ENCODE results near the gene AFF3. TPM values are rescaled to one million over a fixed set of nuclear protein-coding genes. Genes with fewer than 3 reads are reported as not detected.

Gene AFF3
- total RNA-seq, 1 experiment from 2014 or later: 4.2 TPM

DNA sequence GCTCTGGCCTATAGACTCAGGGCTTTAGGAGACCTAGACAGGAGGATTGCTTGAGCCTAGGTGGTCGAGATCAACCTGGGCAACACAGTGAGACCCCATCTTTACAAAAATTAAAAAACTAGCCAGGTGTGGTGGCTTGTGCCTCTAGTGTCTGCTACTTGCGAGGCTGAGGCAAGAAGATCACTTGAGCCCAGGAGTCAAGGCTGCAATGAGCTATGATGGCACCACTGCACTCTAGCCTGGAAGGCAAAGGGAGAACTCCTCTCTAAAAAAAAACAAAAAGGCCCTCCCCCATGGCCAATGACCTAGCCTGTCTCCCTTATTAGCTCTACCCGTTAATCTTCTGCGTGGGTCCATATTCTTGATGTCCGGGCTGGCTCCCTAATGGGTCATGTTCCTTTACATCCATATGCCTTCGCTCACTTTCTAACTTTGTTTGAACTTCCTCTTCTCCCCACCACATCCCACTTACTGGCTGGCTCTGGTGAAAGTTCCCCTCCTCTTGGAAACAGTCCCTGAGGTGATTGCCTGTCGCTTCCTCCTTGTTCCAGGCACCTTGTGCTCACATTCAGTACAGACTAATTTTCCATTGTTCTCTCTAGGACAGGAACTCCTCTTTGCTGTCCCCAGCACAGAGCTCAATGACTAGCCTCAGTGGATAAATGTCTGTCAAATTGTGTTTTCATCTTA, 103.0 kb downstream of the AFF3 start:
- in situ Hi-C loops (cut with HindIII; ENCODE audit: low pct_unique_long_range_greater_than_20kb, low sequenced_read_pairs): no loop called here
- no peak for DNase-seq (ENCODE audit: low read depth, low spot score)

DNA sequence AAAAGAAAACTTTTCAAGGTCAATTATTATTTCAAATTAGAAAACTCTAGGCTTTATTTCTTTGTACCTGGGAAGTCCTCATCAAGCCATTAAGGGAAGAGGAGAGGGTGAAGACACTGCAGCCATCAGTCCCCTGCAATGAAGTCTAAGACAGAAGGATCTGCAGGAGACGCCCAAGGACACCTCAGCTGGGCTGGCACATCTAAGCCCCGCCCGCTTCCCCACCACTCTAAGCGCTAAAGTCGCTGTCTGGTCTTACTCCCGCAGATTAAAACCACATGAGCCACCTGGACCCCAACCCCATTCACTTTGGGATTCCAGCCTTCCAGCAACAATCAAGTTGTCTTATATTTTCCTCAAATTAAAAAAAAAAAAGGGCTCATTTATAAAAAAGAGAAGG, 104.4 kb downstream of the AFF3 start:
- in situ Hi-C loops (cut with HindIII; ENCODE audit: low pct_unique_long_range_greater_than_20kb, low sequenced_read_pairs): no loop called here

DNA sequence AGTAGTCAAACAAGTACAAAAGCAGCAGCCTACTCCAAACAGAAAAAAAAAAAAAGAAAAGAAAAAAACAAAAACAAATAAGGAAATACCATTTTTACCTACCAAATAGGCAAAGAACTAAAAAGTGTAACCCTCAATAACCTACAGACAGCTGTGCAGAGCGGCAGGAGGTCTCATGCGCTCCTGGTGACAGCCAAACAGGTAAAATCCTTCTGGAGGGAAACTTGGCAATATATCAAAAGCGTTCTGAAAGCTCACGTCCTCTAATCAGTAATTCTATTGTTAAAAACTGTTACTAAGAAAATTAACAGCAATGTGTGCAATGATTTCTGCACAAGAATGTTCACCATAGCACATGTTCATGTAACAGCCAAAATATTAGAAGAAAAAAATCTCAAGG, 105.6 kb downstream of the AFF3 start:
- DNase-seq (ENCODE audit: low read depth, low spot score): no peak
- in situ Hi-C loops (cut with HindIII; ENCODE audit: low pct_unique_long_range_greater_than_20kb, low sequenced_read_pairs): no loop called here

More for the DNA sequence above, 104.4 kb downstream of the AFF3 start:
- no peak for DNase-seq (ENCODE audit: low read depth, low spot score)

DNA sequence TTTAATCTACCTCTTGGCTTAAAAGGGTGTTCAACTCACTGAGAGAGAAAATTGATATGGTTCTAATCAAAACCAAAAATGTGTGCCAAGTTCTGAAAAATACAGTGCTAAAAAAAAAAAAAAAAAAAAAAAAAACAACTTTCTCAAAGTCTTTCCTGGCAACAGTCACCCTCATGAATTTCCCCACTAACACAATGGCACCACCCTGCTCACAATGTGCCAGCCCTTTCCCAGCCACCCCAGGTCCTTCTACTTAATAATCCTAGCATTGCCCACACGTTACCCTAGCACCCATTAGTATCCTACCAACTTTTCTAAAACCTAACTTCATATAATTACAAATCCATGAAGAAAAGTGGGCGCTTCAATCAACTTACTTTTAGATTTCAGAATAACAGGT, 106.4 kb downstream of the AFF3 start:
- in situ Hi-C loops (cut with HindIII; ENCODE audit: low pct_unique_long_range_greater_than_20kb, low sequenced_read_pairs): no loop called here
- no peak for DNase-seq (ENCODE audit: low read depth, low spot score)

DNA sequence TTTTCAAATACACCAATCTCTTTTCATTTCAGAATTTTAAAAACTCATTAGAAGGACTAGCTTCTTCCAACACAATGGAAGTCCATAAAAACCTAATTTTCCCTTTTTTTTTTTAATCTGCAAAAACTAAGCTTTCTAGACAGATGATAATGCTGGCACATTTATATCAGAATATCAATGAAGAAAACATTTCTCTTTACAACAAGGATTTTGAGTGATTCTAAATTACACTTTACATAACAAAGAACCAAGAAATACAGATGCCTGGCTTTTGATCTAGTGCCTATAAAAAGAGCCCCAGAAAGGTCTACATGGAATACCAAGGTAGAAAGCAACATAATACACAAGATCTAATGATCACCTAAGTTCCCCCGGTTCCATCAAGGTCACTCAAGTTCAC, 108.0 kb downstream of the AFF3 start:
- DNase-seq (ENCODE audit: low read depth, low spot score): no peak
- in situ Hi-C loops (cut with HindIII; ENCODE audit: low pct_unique_long_range_greater_than_20kb, low sequenced_read_pairs): no loop called here

DNA sequence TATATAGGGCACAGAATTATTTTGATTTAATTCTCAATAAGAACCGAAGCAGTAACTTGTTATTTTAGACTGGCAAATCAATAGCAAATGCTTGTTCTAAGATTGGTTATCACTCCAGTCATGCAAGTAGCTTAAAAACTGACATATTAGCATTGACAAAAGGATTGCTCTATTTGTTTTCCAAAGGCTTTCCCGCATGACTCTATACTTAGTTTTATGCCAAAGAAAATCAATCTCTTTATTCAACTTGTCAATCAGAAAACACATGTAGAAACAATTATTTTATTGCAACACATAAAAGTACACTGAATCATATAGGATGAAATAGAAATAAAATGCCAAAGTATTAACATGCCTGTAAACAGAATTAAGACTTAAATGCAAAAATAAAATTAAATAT, 108.4 kb downstream of the AFF3 start:
- DNase-seq (ENCODE audit: low read depth, low spot score): no peak
- in situ Hi-C loops (cut with HindIII; ENCODE audit: low pct_unique_long_range_greater_than_20kb, low sequenced_read_pairs): no loop called here

DNA sequence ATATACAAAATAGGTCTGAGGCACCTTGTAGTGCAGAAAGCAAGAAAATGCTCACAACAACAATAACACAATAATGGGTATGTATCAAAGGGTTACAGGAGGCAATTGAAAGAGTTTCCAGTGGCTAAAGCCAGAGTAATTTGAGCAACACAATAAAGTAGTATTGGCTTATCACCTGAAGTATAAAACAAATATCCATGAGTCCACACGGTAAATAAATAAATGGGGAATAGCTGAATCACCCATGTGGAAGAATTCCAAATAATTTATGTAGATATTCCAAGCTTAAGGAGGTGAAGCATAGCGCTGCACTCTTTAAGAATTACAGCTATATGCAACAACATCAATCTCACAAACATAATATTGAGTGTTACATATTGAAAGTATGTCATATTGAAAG, 110.8 kb downstream of the AFF3 start:
- DNase-seq (ENCODE audit: low read depth, low spot score): no peak
- in situ Hi-C loops (cut with HindIII; ENCODE audit: low pct_unique_long_range_greater_than_20kb, low sequenced_read_pairs): no loop called here

DNA sequence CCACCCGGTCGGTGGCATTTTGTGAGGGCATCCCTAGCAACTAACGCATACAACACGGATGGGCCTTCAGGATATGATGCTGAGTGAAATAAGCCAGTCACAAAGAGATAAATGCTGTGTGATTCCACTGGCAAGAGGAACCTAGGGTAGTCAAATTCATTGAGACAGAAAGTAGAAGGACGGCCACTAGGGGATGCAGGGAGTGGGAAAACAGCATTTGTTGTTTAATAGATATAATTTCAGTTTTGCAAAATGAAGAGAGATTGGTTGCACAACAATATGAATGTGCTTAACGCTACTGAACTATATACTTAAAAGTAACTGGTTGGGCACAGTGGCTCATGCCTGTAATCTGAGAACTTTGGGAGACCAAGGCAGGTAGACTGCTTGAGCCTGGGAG, 112.9 kb downstream of the AFF3 start:
- in situ Hi-C loops (cut with HindIII; ENCODE audit: low pct_unique_long_range_greater_than_20kb, low sequenced_read_pairs): no loop called here
- peak; percentile 43 for DNase-seq (ENCODE audit: low read depth, low spot score)

DNA sequence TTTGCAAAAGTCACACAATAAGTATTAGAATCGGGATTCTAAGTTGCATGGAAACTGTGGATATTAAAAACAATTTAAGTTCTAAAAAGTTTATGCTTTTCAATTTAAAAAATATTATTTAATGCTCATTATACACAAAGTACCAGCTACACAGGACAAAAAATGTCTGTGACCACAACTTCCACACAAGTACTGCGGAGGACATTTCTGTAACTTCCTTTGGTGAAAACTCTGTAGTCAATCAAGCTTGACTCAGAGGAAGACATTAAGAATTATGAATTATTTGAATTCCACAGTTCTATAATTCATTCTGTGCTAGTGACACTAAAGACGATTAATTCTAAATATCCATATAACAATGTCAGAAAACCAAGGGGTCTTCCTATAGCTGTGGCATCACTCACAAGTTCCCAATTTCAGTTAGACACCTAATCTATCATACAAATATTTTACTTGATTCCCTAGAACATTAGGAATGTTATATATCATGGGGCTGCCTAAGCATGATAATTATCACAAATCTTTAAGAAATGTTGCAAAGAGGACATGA, 120.5 kb downstream of the AFF3 start:
- DNase-seq (ENCODE audit: low read depth, low spot score): no peak
- in situ Hi-C loops (cut with HindIII; ENCODE audit: low pct_unique_long_range_greater_than_20kb, low sequenced_read_pairs): no loop called here

DNA sequence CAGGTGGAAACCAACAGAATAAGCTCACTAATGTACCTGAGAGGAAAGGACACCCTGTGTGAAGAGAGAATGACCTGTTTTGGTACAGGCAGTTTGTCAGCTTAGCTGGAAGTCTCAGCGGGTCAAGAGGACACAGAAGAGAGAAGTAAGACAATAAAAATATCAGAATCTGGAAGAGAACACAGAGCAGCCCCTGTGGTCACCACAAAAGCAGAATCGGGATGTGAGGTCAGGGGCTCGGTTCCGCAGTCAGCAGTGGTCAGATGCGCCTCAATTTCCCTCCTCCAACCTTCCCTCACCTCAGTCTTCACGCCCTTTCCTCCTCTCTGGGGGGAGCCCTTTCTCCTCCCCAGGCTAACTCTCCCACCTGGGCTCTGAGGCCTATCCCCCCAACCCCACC, 122.9 kb downstream of the AFF3 start:
- in situ Hi-C loops (cut with HindIII; ENCODE audit: low pct_unique_long_range_greater_than_20kb, low sequenced_read_pairs): no loop called here
- no peak for DNase-seq (ENCODE audit: low read depth, low spot score)

DNA sequence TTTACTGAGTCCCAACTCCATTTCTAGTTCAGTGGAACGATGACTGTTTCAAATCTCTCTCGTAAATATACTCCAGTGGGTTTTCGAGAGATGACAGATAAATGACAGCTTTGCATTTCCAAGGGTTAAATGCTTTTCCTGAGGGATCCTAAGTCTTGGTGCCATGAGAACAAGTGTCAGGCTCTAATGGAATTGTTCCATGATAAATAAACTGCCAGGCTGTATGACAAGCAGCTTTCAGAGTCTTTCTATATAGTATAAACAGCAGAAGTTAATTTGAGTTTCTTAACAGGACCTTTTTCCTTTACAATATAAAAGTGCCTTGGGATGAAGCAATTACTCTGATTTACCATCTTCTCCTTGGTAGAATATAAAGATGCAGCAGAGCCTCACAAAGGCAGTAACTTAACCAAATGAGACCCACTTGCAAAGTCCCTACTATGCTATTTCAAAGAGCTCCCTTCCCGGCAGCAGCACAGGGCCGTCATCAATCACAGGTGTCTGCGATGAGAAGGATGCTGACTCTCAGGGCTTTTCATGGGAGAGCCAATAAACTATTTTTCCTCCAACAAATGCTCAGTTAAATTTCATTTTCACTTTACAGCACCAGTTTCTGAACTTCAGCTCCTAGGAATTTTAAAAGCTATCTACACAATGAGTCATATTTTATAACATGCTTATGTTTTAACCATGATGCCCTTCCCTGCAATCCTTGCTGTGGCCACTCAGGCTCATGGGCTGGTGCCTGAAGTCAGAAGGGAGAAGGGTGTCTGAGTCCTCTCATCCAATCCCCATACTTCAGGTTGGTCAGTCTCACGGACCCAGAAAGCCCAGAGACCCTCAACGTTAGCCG, 123.8 kb downstream of the AFF3 start:
- no peak for DNase-seq (ENCODE audit: low read depth, low spot score)
- in situ Hi-C loops (cut with HindIII; ENCODE audit: low pct_unique_long_range_greater_than_20kb, low sequenced_read_pairs): no loop called here

DNA sequence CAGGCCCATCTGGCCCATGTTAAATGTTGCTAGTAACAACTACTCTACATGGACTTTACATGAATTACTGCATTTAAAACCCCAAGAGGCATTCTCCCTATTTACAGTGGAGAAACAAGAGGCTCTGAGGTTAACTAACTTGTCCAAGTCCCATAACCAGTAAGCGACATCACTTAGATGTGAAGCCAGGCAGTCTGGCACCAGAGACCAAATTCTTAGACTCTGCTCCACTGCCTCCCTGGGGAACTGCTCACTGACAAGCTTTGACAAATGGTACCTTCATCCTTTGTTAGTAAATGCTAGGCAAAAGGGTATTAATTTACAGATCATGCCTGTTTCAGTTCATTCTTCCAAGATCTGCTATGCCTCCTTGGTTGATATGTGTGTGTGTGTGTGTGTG, 124.8 kb downstream of the AFF3 start:
- DNase-seq (ENCODE audit: low read depth, low spot score): no peak
- in situ Hi-C loops (cut with HindIII; ENCODE audit: low pct_unique_long_range_greater_than_20kb, low sequenced_read_pairs): no loop called here

DNA sequence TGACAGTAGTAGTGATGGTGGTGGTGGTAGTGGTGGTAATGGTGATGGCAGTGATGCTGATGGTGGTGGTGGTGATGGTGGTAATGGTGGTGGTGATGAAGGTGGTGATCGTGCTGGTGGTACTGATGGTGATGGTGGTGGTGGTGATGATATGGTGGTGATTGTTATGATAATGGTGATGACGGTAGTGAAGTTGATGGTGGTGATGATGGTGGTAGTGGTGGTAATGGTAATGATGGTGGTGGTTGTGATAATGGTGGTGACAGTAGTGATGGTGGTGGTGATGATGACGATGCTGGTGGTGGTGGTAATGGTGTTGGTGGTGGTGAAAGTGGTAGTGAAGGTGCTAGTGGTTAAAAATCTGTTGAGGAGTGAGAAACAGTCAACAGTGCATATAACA, 125.6 kb downstream of the AFF3 start:
- in situ Hi-C loops (cut with HindIII; ENCODE audit: low pct_unique_long_range_greater_than_20kb, low sequenced_read_pairs): no loop called here
- no peak for DNase-seq (ENCODE audit: low read depth, low spot score)

DNA sequence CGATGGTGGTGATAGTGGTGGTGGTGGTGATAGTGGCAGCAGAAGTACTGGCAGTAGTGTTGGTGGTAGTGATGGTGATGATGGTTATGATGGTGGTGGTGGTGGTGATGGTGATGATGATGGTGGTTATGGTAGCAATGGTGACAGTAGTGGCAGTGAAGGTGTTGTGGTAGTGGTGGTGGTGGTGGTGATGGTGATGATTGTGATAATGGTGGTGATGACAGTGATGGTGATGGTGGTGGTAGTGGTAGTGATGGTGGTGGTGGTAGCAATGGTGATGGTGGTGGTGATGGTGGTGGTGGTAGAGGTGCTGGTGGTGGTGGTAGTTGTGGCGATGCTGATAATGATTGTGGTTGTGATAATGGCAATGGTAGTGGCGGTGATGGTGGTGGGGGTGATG, 126.5 kb downstream of the AFF3 start:
- DNase-seq (ENCODE audit: low read depth, low spot score): no peak
- in situ Hi-C loops (cut with HindIII; ENCODE audit: low pct_unique_long_range_greater_than_20kb, low sequenced_read_pairs): no loop called here

DNA sequence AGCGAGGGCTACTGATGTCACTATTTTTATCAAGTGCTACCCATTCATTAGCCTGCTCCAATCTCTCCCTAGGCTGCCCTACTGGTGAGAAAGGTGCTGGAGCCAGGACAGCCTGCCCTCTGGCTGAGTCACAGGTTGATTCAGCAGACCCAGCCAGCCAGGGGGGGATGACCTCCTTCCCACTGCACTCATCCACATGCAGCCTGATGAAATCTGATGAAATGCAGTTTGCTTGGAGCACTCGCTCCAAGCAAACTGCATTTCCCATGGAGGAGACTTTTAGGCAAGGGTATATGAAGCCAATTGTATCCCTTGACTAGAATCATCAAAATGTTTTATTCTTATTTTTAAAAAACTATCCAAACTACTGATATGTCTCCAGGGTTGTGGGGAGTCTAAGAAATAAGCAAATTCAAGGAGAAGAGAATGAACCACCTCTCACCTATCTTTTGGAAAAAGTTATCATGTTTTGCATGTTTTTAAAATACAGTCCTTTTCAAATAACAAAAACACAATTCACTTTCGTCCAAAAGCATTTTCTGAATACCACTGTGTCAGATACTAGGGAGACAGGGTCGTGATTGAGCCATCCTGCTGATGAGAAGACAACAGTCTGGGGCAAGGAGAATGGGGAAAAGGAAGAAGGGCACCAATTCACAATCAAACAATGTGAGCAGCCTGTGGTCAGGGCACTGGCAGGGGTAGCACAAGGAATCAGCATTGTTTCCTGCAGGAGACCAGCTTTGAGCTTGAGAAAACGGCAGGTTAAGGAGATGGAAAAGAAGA, 128.3 kb downstream of the AFF3 start:
- peak; percentile 89 for DNase-seq (ENCODE audit: low read depth, low spot score)
- in situ Hi-C loops (cut with HindIII; ENCODE audit: low pct_unique_long_range_greater_than_20kb, low sequenced_read_pairs): no loop called here

DNA sequence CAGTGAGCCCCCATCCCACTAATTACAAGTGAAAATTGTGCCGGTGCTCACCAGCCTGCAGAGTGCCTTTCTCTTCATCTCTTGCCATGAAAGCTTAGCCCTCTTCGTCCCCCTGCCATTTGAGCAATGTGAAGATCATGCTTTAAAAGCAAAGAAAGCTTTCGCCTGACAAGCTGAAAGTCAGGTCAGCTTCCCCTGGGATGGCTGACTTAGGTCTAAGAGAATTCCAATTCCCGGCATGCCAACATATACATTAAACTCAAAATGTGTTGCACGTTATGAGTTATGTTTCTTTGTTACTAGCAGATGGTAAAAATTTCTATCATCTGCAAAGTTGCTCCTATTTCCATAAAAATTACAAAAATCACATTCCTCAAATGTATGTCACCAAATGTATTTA, 129.8 kb downstream of the AFF3 start:
- no peak for DNase-seq (ENCODE audit: low read depth, low spot score)
- in situ Hi-C loops (cut with HindIII; ENCODE audit: low pct_unique_long_range_greater_than_20kb, low sequenced_read_pairs): no loop called here

DNA sequence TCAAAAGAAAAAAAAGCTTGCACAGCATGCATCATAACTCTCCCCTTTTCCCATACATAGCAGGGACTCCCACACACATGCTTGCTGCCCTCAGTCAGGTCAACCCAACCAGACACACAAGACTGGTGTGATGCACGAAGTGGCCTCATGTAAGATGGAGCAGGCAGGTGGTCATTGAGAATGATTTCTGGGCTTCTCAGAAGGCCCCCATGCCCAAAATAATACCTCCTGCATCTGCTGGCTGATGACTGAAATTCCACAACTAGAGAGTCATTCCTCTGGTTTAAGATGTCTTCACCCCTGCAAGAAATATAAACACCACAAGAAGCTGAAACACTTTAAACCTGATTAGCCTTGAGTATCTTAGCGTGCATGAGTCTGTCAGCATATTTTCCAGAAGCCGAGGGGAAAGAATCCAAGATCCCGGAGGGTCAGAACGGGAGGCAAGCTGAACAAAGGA, 131.1 kb downstream of the AFF3 start:
- in situ Hi-C loops (cut with HindIII; ENCODE audit: low pct_unique_long_range_greater_than_20kb, low sequenced_read_pairs): no loop called here
- DNase-seq (ENCODE audit: low read depth, low spot score): no peak

DNA sequence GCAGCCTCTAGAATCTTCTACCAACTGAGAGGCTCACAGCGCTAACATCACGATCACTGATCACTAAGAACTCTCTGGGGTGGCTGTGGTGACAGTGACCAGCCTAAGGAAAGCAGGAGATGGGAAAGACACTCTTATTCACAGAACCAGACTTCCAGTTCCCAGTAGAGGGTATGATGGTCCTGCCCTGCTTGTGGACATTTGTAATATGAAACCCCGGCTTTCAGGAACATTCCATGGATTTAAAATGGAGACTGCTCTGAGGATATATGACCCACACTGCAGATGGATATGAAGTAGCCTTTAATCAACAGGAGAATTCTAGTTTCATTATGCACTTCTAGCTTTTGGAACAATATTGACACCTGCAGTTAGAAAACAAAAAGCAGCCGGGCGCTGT, 131.8 kb downstream of the AFF3 start:
- in situ Hi-C loops (cut with HindIII; ENCODE audit: low pct_unique_long_range_greater_than_20kb, low sequenced_read_pairs): no loop called here
- no peak for DNase-seq (ENCODE audit: low read depth, low spot score)

All from SK-MEL-5 (cell line).